Naive thymus-derived CD8-positive, alpha-beta T cell (primary cell): ENCODE data around the gene NUP107. TPM values are rescaled to one million over a fixed set of nuclear protein-coding genes. Genes with fewer than 3 reads are reported as not detected.
"Not testable (repeated sequence)": the region's sequence is repeated elsewhere in the genome, so short reads cannot be mapped to it uniquely, and the experiment has no call there.

Experiments used
- ATAC-seq, 2 donors: fragments of 150-1000 bp; cut with Tn5 transposase in 1 of 2; sonication (Bioruptor Pico), chemical (Tn5 transposase) in 1 of 2; 1 replicate in 1 of 2; 2 replicates in 1 of 2; pipeline ENCODE4 v1.10.0; 2021; ENCODE audit warnings: mild to moderate bottlenecking in 2 of 2, moderate library complexity in 2 of 2
- POLR2A ChIA-PET: fragments of 350-600 bp; sonication (Branson Sonifier 250); formaldehyde crosslinking; loops from one replicate; lab custom pipeline; 2021; ENCODE audit warnings: antibody characterized with exemption; lab: Charles Lee
- DNase-seq, 10 donors: peaks; one replicate each; pipeline versions ENCODE4 v3.0.0 to v3.0.0-alpha.2; 2020 to 2022
- H3K27ac Mint-ChIP-seq, 10 donors: one replicate each; pipeline ENCODE4 v1.8.0; 2020 to 2022; ENCODE audit warnings: mild to moderate bottlenecking in 10 of 10, mixed read lengths in 10 of 10, moderate library complexity in 4 of 10, inconsistent platforms in 1 of 10
- H3K27me3 Mint-ChIP-seq, 5 donors: one replicate each; pipeline ENCODE4 v1.8.0; 2021 to 2022; ENCODE audit warnings: mixed read lengths in 5 of 5
- H3K36me3 Mint-ChIP-seq, 3 donors: one replicate each; pipeline ENCODE4 v1.8.0; 2020 to 2022; ENCODE audit warnings: mixed read lengths in 3 of 3, mild to moderate bottlenecking in 2 of 3, inconsistent platforms in 1 of 3
- H3K4me1 Mint-ChIP-seq, 4 donors: one replicate each; pipeline ENCODE4 v1.8.0; 2021 to 2022; ENCODE audit warnings: mixed read lengths in 4 of 4
- H3K4me3 Mint-ChIP-seq, 10 donors: one replicate each; pipeline ENCODE4 v1.8.0; 2020 to 2022; ENCODE audit warnings: mild to moderate bottlenecking in 10 of 10, mixed read lengths in 10 of 10, moderate library complexity in 6 of 10, inconsistent platforms in 1 of 10
- H3K9me3 Mint-ChIP-seq, 9 donors: one replicate each; pipeline ENCODE4 v1.8.0; 2020 to 2022; ENCODE audit warnings: mixed read lengths in 9 of 9, mild to moderate bottlenecking in 3 of 9, inconsistent platforms in 1 of 9, moderate library complexity in 1 of 9
- polyA plus RNA-seq, 3 donors: library from polyadenylated mRNA; unstranded; fragments of 300-500 nt; fragmentation: Illumina TruSeq; gene quantifications; one replicate each; pipeline ENCODE4 v1.2.3, GENCODE V29; 2021
- total RNA-seq, 8 experiments: library from RNA in 2 of 8; stranded (reverse) in 2 of 8; gene quantifications; one replicate each; pipeline ENCODE4 v1.2.3 and lab custom pipeline; 2021 to 2026

The NUP107 gene
- 10 to 100 TPM; 69.9 to 78.5 TPM for total RNA-seq
- polyA plus RNA-seq = 10 to 100 TPM; 21.3 to 39.0 (median 24.6) TPM
- 54.6 to 189 (median 89.6) reads per million in 6 experiments for total RNA-seq (lab: John Stamatoyannopoulos, UW)

DNA sequence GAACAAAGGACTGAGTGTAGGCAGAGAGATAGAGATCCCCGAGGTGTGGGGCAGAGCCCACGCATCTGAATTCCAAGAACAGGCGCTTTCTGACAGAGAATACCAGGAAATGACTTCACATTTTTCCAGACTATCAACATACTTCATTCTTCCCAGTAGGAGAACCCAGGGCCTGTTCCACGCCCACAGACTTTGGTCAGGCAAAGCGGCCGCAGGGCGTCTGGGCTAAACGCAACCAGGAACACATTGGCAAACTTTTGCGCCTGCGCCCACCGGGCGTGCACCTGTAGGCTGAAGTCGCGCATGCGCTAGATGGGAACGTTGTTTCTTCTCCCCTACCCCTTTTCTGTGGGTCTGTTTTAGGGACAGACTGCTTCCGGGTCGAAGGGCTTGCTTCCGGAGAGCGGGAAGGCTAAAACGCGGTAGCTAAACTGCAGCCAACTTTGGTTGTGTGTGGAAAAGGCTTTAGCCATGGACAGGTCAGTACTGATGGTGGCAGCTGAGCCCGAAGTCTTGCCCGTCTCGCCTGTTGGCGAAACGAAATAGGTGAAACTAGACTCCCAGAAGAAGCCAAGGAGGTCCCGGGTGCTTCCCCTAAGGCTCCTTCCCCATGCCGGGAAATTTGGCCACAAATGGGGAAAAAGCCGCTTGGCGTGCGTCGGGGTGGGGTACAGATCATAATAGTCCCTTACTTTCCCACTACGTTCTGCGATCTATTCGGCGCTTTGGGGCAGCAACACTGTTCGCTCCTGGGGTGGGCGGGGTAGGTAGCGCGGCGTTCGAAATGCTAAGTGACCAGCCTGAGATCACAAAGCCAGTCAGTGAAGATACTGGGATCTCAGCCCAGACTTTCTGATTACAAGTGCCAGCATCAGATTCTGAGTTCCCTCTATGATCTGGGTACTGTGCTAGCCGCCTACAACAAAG, at the start of gene NUP107:
NUP107 (plus strand) TSS at position 384 of the 927 bp plus-strand sequence; CDS start at position 472, 88 bp downstream.
- no peaks in the 10 kb centered on the region for H3K9me3 Mint-ChIP-seq
- peaks cover 0 to 34% (median 15%) of the 10 kb centered on the region in 3 donors for H3K36me3 Mint-ChIP-seq
- POLR2A ChIA-PET = interaction anchor here (0.6 to 3.1 kb wide), 11 partner anchors 10 to 389 kb away, joined by 3 to 25 read pairs (median 5); partner anchors contain the start of genes MDM1, MDM2, RAP1B and SLC35E3
- H3K4me1 Mint-ChIP-seq = peaks cover 9 to 55% (median 43%) of the 10 kb centered on the region in 4 donors
- no peaks in the 10 kb centered on the region for H3K27me3 Mint-ChIP-seq
- H3K4me3 Mint-ChIP-seq = peak within 1 kb of the TSS; percentile 93 to 99 (median 98)
- ATAC-seq = peak; percentile 93 to 94
- H3K27ac Mint-ChIP-seq = peak within 1 kb of the TSS; percentile 98 to 100 (median 99)
- DNase-seq = peak; percentile 94 to 99 (median 96)

DNA sequence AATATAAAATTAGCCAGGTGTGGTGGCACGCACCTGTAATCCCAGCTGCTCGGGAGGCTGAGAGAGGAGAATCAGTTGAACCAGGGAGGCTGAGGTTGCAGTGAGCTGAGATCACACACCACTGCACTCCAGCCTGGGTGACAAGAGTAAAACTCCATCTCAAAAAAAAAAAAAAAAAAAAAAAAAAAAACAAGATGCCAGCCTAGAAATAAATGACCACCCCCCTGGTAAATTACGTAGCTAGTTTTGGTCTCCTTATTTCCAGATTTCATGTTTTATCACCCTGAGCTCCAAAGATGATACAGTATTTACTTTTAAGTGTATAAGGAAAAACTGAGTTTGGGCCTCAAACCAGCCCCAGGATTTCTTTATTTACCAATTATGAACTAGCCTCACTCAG, 49.3 kb upstream of the NUP107 start:
- Mint-ChIP-seq H3K4me3 (peak overlapping the region in 9 of 10 donors; percentile 51 to 80 (median 69)), H3K36me3 (peaks cover 0 to 62% (median 5%) of the 10 kb centered on the region in 3 donors)
- POLR2A ChIA-PET = interaction anchor here (0.6 to 0.7 kb wide), 4 partner anchors 15 to 653 kb away, joined by 3 to 5 read pairs (median 4); partner anchors contain the start of gene RAP1B

DNA sequence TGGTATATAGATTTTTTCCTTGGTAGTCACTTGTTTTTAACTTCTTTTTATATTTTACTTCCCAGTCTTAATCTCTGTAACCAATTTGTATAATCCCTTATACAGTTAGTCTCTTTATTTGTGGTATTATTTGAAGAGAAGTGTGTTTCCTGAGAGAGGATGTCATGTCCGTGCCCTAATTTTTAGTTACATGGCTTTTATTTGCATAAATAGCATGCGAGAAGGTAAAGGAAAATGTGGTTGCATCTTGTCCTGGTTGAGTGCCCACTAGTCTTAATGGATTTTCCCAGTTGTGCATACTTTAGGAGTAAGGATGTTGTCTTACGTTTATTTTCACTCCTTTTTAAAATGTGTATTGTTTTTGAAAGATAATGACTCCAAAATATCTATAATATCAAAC, 48.6 kb upstream of the NUP107 start:
- H3K9me3 Mint-ChIP-seq = no peaks in the 10 kb centered on the region
- no peaks in the 10 kb centered on the region for H3K27me3 Mint-ChIP-seq
- H3K4me3 Mint-ChIP-seq = peak overlapping the region; percentile 25 to 80 (median 58)
- ATAC-seq (no peak), DNase-seq (no peak)
- H3K36me3 Mint-ChIP-seq = peaks cover 0 to 62% (median 8%) of the 10 kb centered on the region in 3 donors
- H3K27ac Mint-ChIP-seq = peak overlapping the region; percentile 41 to 95 (median 72)
- peaks cover 32 to 99% (median 82%) of the 10 kb centered on the region in 4 donors for H3K4me1 Mint-ChIP-seq
- POLR2A ChIA-PET = interaction anchor here (0.6 to 2.2 kb wide), 5 partner anchors 15 to 652 kb away, joined by 3 to 11 read pairs (median 5); partner anchors contain the start of gene RAP1B

More for the DNA sequence above, 49.3 kb upstream of the NUP107 start:
- not testable (repeated sequence) for H3K9me3 Mint-ChIP-seq, H3K27me3 Mint-ChIP-seq, ATAC-seq, DNase-seq
- Mint-ChIP-seq H3K27ac (peak overlapping the region in 9 of 10 donors; percentile 57 to 95 (median 81)), H3K4me1 (peaks cover 34 to 99% (median 85%) of the 10 kb centered on the region in 4 donors)

DNA sequence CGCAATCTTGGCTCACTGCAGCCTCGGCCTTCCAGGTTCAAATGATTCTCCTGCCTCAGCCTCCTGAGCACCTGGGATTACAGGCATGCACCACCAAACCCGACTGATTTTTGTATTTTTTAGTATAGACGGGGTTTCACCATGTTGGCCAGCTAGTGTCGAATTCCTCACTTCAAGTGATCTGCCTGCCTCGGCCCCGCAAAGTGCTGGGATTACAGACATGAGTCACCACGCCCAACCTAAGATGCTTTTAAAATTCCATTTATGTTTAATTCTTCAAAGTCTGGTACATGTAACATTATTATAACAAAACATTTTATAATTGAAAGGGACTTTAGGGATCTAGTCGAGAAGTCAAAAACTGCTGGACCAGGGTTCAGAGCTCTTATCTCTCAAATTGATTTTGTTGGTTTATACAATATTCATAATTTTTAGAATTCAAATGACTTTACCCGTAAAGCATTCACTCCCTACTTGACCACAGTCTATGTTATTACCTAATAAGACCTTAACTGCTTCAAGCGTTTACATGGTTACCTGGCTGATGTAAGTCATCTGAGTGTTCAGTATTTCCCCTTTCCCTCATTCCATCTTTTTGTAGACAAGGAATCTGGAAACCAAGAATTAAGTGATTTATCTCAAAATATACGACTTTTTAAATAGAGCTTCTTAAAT, 47.9 kb upstream of the NUP107 start:
- POLR2A ChIA-PET = interaction anchor here (1.0 to 2.2 kb wide), 3 partner anchors 24 to 51 kb away, joined by 3 to 11 read pairs (median 4); partner anchors contain the start of gene RAP1B
- H3K9me3 Mint-ChIP-seq = no peaks in the 10 kb centered on the region

DNA sequence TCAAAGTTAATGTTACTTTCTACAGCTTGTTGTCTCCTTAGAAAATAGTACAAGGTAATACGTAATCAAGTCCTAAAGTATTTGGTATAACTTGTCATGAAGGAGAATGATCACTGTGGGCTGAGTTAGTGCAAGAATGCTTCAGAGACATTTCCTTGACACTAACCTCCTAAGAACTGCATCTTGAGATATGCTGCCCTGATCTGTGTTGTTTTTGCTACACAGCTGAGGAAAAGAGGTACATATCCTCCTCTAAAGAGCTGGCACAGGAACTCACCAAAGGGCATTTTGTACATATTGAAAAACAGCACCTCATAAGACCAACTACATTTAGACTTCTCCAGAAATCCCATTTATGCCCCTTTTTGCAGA, 47.4 kb upstream of the NUP107 start:
- DNase-seq (peak in 2 of 10 donors; percentile 26 to 35), ATAC-seq (peak; percentile 42 to 62)
- Mint-ChIP-seq H3K4me1 (peaks cover 27 to 97% (median 77%) of the 10 kb centered on the region in 4 donors), H3K4me3 (peak overlapping the region; percentile 10 to 83 (median 74)), H3K9me3 (no peaks in the 10 kb centered on the region), H3K36me3 (peaks cover 0 to 65% (median 12%) of the 10 kb centered on the region in 3 donors), H3K27ac (peak overlapping the region; percentile 11 to 93 (median 86)), H3K27me3 (no peaks in the 10 kb centered on the region)
- POLR2A ChIA-PET = interaction anchor here (1.0 to 2.2 kb wide), 3 partner anchors 24 to 52 kb away, joined by 3 to 11 read pairs (median 4); partner anchors contain the start of gene RAP1B

More for the DNA sequence above, 47.9 kb upstream of the NUP107 start:
- no peak for DNase-seq
- Mint-ChIP-seq H3K27ac (peak overlapping the region; percentile 66 to 93 (median 82)), H3K27me3 (no peaks in the 10 kb centered on the region), H3K4me1 (peaks cover 28 to 97% (median 77%) of the 10 kb centered on the region in 4 donors), H3K36me3 (peaks cover 0 to 62% (median 9%) of the 10 kb centered on the region in 3 donors), H3K4me3 (peak overlapping the region; percentile 31 to 80 (median 72))
- ATAC-seq = no peak

DNA sequence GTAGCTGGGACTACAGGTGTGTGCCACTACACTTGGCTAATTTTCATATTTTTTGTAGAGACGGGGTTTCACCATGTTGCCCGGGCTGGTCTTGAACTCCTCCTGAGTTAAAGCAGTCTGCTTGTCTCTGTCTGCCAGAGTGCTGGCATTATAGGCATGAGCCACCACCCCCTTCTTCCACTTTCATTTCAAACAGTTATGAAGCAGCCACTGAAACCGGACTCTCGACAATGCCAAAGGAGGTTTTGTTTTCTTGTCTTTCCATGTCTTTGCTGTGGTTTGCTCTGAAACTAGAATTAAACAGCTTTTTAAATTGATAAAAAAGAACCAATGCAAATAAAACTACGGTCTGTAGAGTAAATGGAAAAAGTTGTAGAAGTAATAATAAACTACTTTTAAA, 45.6 kb upstream of the NUP107 start:
- Mint-ChIP-seq H3K36me3 (peaks cover 0 to 60% (median 12%) of the 10 kb centered on the region in 3 donors), H3K27me3 (no peaks in the 10 kb centered on the region), H3K4me3 (peak overlapping the region; percentile 51 to 83 (median 76)), H3K4me1 (peaks cover 33 to 96% (median 77%) of the 10 kb centered on the region in 4 donors), H3K27ac (peak overlapping the region; percentile 61 to 93 (median 86)), H3K9me3 (no peaks in the 10 kb centered on the region)
- ATAC-seq (peak; percentile 67 to 82), DNase-seq (peak in 6 of 10 donors; percentile 20 to 50 (median 34))
- POLR2A ChIA-PET = no interaction called here

DNA sequence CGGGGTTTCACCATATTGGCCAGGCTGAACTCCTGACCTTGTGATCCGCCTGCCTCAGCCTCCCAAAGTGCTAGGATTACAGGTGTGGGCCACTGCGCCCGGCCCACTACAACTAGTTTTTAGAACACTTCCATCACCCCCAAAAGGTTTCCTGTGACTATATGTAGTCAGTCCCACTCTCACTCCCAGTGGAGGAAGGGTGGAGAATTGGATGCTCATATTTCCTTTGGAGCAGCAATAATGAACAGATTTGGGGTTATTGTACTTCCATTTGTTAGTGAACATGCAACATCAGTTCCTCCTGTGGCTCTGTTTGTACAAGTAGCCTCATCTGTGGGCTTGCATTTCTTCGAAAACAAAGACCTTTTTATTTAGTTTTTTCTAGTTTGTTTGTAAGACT, 40.3 kb upstream of the NUP107 start:
- H3K4me3 Mint-ChIP-seq = peak overlapping the region; percentile 28 to 72 (median 44)
- H3K9me3 Mint-ChIP-seq = no peaks in the 10 kb centered on the region
- peak overlapping the region; percentile 9 to 94 (median 79) for H3K27ac Mint-ChIP-seq
- POLR2A ChIA-PET = interaction anchor here (1.5 kb wide), 1 partner anchor 35 kb away, joined by 5 read pairs; the partner anchor contains the start of gene RAP1B
- ATAC-seq = no peak
- H3K36me3 Mint-ChIP-seq = peaks cover 0 to 75% (median 13%) of the 10 kb centered on the region in 3 donors
- H3K27me3 Mint-ChIP-seq = no peaks in the 10 kb centered on the region
- peaks cover 34 to 87% (median 68%) of the 10 kb centered on the region in 4 donors for H3K4me1 Mint-ChIP-seq
- DNase-seq = no peak

DNA sequence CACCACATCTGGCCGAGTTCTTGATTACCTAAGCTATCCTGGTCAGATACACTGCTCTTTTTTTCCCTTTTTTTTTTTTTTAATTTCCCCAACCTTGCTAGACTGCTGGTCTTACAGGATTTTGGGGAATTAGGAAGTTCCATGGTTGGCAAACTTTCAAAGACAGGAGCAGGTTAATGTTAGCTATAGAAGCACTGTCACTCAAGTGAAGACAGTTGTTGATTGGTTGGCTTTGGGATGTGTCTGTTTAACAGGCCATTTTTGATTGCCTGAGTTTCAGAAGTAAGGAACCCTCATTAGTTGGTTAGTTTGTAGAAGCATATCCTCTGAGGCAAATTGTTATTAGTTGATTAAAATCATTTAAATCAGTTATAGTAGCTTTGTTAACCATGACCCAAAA, 39.3 kb upstream of the NUP107 start:
- Mint-ChIP-seq H3K4me3 (peak overlapping the region in 9 of 10 donors; percentile 37 to 61 (median 53)), H3K27me3 (no peaks in the 10 kb centered on the region), H3K9me3 (no peaks in the 10 kb centered on the region), H3K27ac (peak overlapping the region; percentile 22 to 94 (median 82)), H3K4me1 (peaks cover 28 to 80% (median 59%) of the 10 kb centered on the region in 4 donors), H3K36me3 (peaks cover 0 to 75% (median 8%) of the 10 kb centered on the region in 3 donors)
- peak in 1 of 2 donors; percentile 42 for ATAC-seq
- no peak for DNase-seq
- POLR2A ChIA-PET = interaction anchor here (0.6 kb wide), 3 partner anchors 56 to 416 kb away, joined by 3 read pairs; no protein-coding TSS in a partner anchor

DNA sequence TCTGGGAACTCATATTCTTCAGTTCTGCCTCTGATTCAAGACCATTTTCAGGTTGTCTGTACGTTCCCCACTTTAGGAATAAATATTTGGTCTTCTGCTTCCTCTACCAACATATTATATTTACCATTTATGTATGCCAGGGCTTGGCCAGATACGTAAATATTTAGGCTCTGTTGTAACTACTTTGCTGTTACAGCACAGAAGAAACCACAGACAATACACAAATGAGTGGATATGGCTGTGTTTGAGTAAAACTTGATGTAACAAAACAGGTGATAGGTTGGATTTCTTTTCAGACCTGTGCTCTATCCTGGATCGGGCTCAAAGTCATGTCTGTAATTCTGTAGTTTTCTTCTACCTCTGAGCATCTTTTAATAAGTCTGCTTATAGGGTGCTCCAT, 38.6 kb upstream of the NUP107 start:
- ATAC-seq (peak in 1 of 2 donors; percentile 51), DNase-seq (no peak)
- POLR2A ChIA-PET = interaction anchor here (0.6 kb wide), 1 partner anchor 56 kb away, joined by 3 read pairs; no protein-coding TSS in a partner anchor
- Mint-ChIP-seq H3K36me3 (peaks cover 0 to 75% (median 6%) of the 10 kb centered on the region in 3 donors), H3K4me1 (peaks cover 27 to 73% (median 57%) of the 10 kb centered on the region in 4 donors), H3K9me3 (no peaks in the 10 kb centered on the region), H3K27me3 (no peaks in the 10 kb centered on the region), H3K4me3 (peak overlapping the region in 9 of 10 donors; percentile 15 to 53 (median 39)), H3K27ac (peak overlapping the region; percentile 22 to 94 (median 80))

DNA sequence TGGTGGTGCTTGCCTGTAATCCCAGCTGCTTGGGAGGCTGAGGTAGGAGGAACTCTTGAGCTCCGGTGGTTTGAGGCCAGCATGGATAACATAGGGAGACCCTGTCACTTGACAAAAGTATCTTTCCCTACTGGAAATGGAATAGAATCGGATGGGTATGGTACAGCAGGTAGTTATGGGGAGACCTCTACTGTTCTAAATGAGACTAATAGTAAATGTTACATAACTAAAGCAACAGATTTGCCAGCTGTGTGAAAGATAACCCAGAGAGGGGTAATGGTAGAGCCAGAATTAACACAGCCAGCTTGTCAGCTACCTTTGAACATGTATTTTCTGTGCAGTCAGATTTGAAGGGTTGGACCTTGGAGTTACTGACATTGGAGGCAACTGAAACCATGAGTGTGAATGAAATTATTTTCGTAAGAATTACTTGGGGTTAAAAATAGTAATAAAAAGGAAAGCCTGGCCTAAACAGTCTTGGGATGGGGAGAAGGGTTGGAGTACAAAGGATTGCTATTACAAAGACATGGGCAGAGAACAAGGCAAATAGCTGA, 21.7 kb upstream of the NUP107 start:
- peaks cover 3 to 46% (median 4%) of the 10 kb centered on the region in 3 donors for H3K36me3 Mint-ChIP-seq
- no peaks in the 10 kb centered on the region for H3K9me3 Mint-ChIP-seq
- ATAC-seq (no peak), DNase-seq (no peak)
- no peak overlapping the region for H3K4me3 Mint-ChIP-seq
- H3K27ac Mint-ChIP-seq = peak overlapping the region; percentile 49 to 92 (median 81)
- peaks cover 19 to 56% (median 39%) of the 10 kb centered on the region in 4 donors for H3K4me1 Mint-ChIP-seq
- POLR2A ChIA-PET = interaction anchor here (1.1 to 1.6 kb wide), 3 partner anchors 9 to 54 kb away, joined by 4 to 5 read pairs (median 4); partner anchors contain the start of gene RAP1B
- no peaks in the 10 kb centered on the region for H3K27me3 Mint-ChIP-seq

DNA sequence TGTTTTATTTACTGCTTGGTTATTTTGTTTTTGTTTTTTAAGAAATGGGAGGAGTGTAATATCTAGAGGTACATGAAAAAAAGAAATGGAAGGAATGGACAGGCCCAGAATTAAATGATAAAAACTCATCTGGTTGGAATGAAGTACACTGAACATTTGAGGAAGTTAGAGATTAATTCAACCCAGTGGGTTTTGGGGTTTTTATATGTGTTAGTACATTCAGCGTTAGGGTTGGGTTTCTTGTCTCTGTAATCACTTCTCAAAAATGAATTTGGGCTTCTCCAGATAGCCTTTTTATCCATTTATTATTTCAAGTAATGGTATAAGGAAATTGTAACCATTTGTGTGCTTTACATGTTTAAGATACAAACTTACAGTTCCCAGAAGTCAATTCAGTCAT, 19.5 kb upstream of the NUP107 start:
- H3K36me3 Mint-ChIP-seq = peaks cover 0 to 30% (median 5%) of the 10 kb centered on the region in 3 donors
- H3K27me3 Mint-ChIP-seq = no peaks in the 10 kb centered on the region
- H3K9me3 Mint-ChIP-seq = peaks cover 0 to 1% (median 0%) of the 10 kb centered on the region in 9 donors
- H3K27ac Mint-ChIP-seq = peak overlapping the region in 9 of 10 donors; percentile 3 to 86 (median 79)
- H3K4me1 Mint-ChIP-seq = peaks cover 23 to 65% (median 48%) of the 10 kb centered on the region in 4 donors
- DNase-seq (no peak), ATAC-seq (no peak)
- POLR2A ChIA-PET = interaction anchor here (2.3 kb wide), 1 partner anchor 19 kb away, joined by 6 read pairs; the partner anchor contains the start of gene NUP107
- peak overlapping the region in 3 of 10 donors; percentile 16 to 28 (median 27) for H3K4me3 Mint-ChIP-seq
